HG03196 (cell line): ENCODE data around the gene PLXDC2.

Experiments used
- ATAC-seq: cut with Tn5 transposase; IDR thresholded peaks from one replicate; pipeline ENCODE4 v1.9.1; 2021; ENCODE audit not compliant: unreplicated experiment

The PLXDC2 gene

GRCh38 chr10:19848226-19848985 lies 32.2 kb downstream of the PLXDC2 start:
- ATAC-seq = no peak

GRCh38 chr10:19853831-19854230 lies 37.6 kb downstream of the PLXDC2 start:
- no peak for ATAC-seq

- ATAC-seq = no peak
Observed at GRCh38 chr10:19857876-19858275, 41.6 kb downstream of the PLXDC2 start.

GRCh38 chr10:19860107-19860506 lies 43.9 kb downstream of the PLXDC2 start:
- ATAC-seq = no peak

- ATAC-seq = no peak
Observed at GRCh38 chr10:19862811-19863515, 46.7 kb downstream of the PLXDC2 start.

- no peak for ATAC-seq
Observed at GRCh38 chr10:19865676-19866075, 49.4 kb downstream of the PLXDC2 start.

- no peak for ATAC-seq
Observed at GRCh38 chr10:19869370-19869769, 53.1 kb downstream of the PLXDC2 start.

GRCh38 chr10:19872504-19873271 lies 56.5 kb downstream of the PLXDC2 start:
- no peak for ATAC-seq

- ATAC-seq = no peak
Observed at GRCh38 chr10:19874190-19874589, 58.0 kb downstream of the PLXDC2 start.

GRCh38 chr10:19874791-19875190 lies 58.6 kb downstream of the PLXDC2 start:
- no peak for ATAC-seq

GRCh38 chr10:19876570-19876969 lies 60.3 kb downstream of the PLXDC2 start:
- ATAC-seq = no peak

GRCh38 chr10:19877466-19878255 lies 61.4 kb downstream of the PLXDC2 start:
- no peak for ATAC-seq

- ATAC-seq = no peak
Observed at GRCh38 chr10:19882621-19883020, 66.4 kb downstream of the PLXDC2 start.

- no peak for ATAC-seq
Observed at GRCh38 chr10:19888061-19888660, 71.9 kb downstream of the PLXDC2 start.

- no peak for ATAC-seq
Observed at GRCh38 chr10:19889256-19889655, 73.0 kb downstream of the PLXDC2 start.

- no peak for ATAC-seq
Observed at GRCh38 chr10:19891429-19891828, 75.2 kb downstream of the PLXDC2 start.

GRCh38 chr10:19892270-19892669 lies 76.0 kb downstream of the PLXDC2 start:
- no peak for ATAC-seq

GRCh38 chr10:19892677-19893076 lies 76.4 kb downstream of the PLXDC2 start:
- no peak for ATAC-seq

GRCh38 chr10:19895500-19895899 lies 79.3 kb downstream of the PLXDC2 start:
- ATAC-seq = no peak

GRCh38 chr10:19902456-19902855 lies 86.2 kb downstream of the PLXDC2 start:
- ATAC-seq = no peak
